H1 (cell line): ENCODE results near the gene TBX21. TPM values are rescaled to one million over a fixed set of nuclear protein-coding genes. Genes with fewer than 3 reads are reported as not detected.

Experiments used
- CHD2 ChIP-seq: IDR thresholded peaks from 2 replicates; pipeline ENCODE4 v1.6.1; 2012; ENCODE audit warnings: low read length, improper control_type of control experiment
- KDM5A ChIP-seq: fragments of 200-600 bp; IDR thresholded peaks from 2 replicates; pipeline ENCODE4 v1.7.1; 2012; ENCODE audit warnings: mild to moderate bottlenecking, low read length, inconsistent platforms, mixed read lengths
- RNF2 ChIP-seq: fragments of 200-900, 300-1000 bp; sonication (generic); IDR thresholded peaks from 2 replicates; pipeline ENCODE4 v1.7.1; 2016; ENCODE audit warnings: borderline replicate concordance, low read depth, mild to moderate bottlenecking, antibody characterized with exemption, low read length; ENCODE audit not compliant: poor library complexity, severe bottlenecking; ENCODE audit errors: missing control alignments
- RXRA ChIP-seq: IDR thresholded peaks from 2 replicates; pipeline ENCODE4 v1.6.1; 2011; ENCODE audit warnings: low read depth, mild to moderate bottlenecking, low read length, moderate library complexity; ENCODE audit not compliant: insufficient read depth
- polyA plus RNA-seq, 7 experiments: library from polyadenylated mRNA; depleted of rRNA in 3 of 7; stranded (reverse) in 5 of 7; unstranded in 2 of 7; fragments of >200 nt in 5 of 7; fragments of 200-250 nt in 2 of 7; gene quantifications; 1 replicate in 5 of 7; 2 replicates in 1 of 7; 4 replicates in 1 of 7; pipeline versions ENCODE4 v1.2.1 to v1.2.3, GENCODE V29; 2011 to 2013; ENCODE audit warnings: missing spikeins in 2 of 7, mixed read lengths in 2 of 7
- total RNA-seq: library from RNA; stranded (reverse); fragmentation: NEBNext Ultra II Directional; extraction: Animal tissue kit (Norgen Biotek cat#: 25700); gene quantifications from 2 replicates; pipeline ENCODE4 v1.2.1, GENCODE V29; 2021

The TBX21 gene
- total and polyA plus RNA-seq, 2 of the 8 experiments (the other 6 are each of a cell fraction or from before 2014, with no cell fraction given): not detected

GRCh38 chr17:47735139-47735464 lies 2.1 kb downstream of the TBX21 start (continued):
- TF ChIP-seq KDM5A (no peak), RNF2 (no peak), RXRA (no peak), CHD2 (no peak)
